ENCODE data around the gene IDH3A.

DNA sequence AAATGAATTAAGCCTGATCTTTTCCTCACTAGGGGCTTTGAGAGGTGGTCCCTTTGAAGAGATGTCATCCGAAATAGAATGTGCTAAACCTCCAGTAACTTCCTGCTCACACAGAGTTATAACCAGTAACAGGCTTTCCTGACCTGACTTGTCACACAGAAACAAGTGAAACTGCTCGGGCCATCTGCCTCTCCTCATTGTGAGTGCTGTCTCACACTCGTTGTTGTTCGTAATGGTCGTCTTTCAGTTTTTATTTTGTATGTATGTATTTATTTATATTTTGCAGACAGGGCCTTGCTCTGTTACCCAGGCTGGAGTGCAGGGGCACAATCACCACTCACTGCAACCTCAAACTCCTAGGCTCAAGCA lies 61.2 kb downstream of the IDH3A start:
- TF ChIP-seq, protein P1, sequence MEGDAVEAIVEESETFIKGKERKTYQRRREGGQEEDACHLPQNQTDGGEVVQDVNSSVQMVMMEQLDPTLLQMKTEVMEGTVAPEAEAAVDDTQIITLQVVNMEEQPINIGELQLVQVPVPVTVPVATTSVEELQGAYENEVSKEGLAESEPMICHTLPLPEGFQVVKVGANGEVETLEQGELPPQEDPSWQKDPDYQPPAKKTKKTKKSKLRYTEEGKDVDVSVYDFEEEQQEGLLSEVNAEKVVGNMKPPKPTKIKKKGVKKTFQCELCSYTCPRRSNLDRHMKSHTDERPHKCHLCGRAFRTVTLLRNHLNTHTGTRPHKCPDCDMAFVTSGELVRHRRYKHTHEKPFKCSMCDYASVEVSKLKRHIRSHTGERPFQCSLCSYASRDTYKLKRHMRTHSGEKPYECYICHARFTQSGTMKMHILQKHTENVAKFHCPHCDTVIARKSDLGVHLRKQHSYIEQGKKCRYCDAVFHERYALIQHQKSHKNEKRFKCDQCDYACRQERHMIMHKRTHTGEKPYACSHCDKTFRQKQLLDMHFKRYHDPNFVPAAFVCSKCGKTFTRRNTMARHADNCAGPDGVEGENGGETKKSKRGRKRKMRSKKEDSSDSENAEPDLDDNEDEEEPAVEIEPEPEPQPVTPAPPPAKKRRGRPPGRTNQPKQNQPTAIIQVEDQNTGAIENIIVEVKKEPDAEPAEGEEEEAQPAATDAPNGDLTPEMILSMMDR (IDR thresholded peaks at IDR 0.05), result no peak
- TF ChIP-seq POLR2A (IDR thresholded peaks at IDR 0.05), result no peak

All from thyroid gland (tissue), 4 donors.